ENCODE measurements around the gene HLA-DRA. TPM values are rescaled to one million over a fixed set of nuclear protein-coding genes. Genes with fewer than 3 reads are reported as not detected.

Gene HLA-DRA
- 0.45 TPM in 1 of 2 replicates, not detected in the other for total RNA-seq (ENCODE audit: low replicate concordance)

DNA sequence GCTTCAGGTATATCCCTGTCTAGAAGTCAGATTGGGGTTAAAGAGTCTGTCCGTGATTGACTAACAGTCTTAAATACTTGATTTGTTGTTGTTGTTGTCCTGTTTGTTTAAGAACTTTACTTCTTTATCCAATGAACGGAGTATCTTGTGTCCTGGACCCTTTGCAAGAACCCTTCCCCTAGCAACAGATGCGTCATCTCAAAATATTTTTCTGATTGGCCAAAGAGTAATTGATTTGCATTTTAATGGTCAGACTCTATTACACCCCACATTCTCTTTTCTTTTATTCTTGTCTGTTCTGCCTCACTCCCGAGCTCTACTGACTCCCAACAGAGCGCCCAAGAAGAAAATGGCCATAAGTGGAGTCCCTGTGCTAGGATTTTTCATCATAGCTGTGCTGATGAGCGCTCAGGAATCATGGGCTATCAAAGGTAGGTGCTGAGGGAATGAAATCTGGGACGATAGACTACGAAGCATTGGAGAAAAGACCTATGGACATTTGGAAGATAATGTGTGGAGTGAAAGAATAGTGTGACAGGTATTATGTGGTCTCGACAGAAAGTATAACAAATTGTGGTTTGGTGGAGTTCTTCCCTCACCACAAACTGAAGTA lies at the start of gene HLA-DRA:
HLA-DRA (plus strand) TSS at position 286 of the 613 bp plus-strand sequence; CDS start at position 350, 64 bp downstream.
- H3K4me3 ChIP-seq (ENCODE audit: low read depth, low read length): no peak within 1 kb of the TSS
- no peak for TF ChIP-seq CTCF (IDR thresholded peaks at IDR 0.05; ENCODE audit: insufficient read depth, low read length)
- DNase-seq (ENCODE audit: low read depth): peak; percentile 57

DNA sequence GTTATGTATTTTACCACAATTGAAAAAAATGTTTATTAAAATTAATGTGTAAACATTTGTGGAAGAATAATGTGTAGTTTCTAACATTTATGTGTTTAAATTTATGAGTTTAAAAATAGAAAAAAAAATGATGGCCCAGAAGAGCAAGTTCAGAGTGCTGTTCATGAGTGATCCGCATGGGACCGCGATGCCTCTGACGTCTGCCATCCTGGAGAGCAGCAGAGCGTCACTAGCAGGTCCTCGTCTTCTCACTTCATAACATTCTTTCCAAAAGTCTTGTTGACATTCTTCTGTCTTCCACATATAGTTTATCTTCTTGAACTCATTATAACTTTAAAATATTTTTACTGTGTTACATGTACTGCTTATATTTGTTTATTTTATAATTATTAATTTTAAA lies 48.2 kb upstream of the HLA-DRA start:
- TF ChIP-seq CTCF (IDR thresholded peaks at IDR 0.05; ENCODE audit: insufficient read depth, low read length): no peak
- DNase-seq (ENCODE audit: low read depth): no peak
- no peak overlapping the region for H3K4me3 ChIP-seq (ENCODE audit: low read depth, low read length)

DNA sequence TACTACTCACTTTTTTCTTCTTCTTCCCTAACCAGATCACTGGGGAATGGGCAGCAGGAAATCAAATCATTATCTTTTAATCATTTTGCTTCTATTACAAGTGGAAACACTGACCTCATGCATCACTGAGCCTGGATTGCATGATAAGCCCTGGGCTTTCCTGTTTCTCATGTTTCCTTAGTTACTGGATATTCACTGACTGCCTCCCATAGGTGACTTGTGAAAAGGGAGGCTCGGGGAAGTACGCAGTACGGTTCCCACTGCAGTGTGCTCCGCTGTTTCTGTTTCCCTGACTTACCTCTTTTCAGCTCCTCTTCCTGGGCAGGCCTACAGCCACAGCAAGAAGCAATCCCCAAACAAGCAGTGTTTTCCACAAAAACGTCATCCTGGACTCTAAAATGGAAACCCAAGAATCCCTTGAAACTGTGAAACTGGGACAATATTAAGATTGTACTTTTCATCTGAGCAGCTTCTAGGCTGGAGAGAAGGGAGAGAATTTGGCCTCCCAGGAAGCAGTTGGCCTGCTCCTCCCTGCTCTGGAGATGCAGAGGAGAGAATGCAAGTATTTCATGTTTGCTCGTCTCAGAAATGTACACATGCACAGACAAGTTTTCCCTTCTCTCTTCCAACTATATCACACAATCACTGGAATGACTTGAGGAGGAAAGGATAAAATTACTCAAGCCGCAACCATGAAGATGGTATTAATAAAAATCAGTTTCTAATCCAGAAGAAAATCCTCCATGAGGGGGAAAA lies 45.8 kb upstream of the HLA-DRA start:
- DNase-seq (ENCODE audit: low read depth): peak; percentile 9
- H3K4me3 ChIP-seq (ENCODE audit: low read depth, low read length): no peak overlapping the region
- TF ChIP-seq CTCF (IDR thresholded peaks at IDR 0.05; ENCODE audit: insufficient read depth, low read length): no peak

DNA sequence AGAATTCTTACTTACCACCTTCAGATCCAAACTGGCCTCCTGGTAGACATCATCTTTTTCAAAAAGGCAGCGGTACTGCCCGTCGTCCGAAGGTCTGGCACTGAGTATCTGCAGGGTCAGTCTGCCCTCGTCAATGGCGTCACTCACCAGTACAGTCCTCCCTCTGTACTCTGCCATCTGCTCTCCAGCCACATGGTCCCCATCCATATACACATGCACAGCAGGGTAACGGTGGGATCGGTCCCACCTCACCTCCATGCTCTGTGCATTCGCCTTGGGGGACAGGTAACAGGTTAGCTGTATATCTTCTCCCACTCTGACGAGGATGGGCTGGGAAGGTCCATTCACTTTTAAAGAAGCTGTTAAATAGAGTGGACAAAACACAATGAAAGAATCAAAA lies 43.7 kb upstream of the HLA-DRA start:
- no peak for TF ChIP-seq CTCF (IDR thresholded peaks at IDR 0.05; ENCODE audit: insufficient read depth, low read length)
- H3K4me3 ChIP-seq (ENCODE audit: low read depth, low read length): no peak overlapping the region
- DNase-seq (ENCODE audit: low read depth): no peak

DNA sequence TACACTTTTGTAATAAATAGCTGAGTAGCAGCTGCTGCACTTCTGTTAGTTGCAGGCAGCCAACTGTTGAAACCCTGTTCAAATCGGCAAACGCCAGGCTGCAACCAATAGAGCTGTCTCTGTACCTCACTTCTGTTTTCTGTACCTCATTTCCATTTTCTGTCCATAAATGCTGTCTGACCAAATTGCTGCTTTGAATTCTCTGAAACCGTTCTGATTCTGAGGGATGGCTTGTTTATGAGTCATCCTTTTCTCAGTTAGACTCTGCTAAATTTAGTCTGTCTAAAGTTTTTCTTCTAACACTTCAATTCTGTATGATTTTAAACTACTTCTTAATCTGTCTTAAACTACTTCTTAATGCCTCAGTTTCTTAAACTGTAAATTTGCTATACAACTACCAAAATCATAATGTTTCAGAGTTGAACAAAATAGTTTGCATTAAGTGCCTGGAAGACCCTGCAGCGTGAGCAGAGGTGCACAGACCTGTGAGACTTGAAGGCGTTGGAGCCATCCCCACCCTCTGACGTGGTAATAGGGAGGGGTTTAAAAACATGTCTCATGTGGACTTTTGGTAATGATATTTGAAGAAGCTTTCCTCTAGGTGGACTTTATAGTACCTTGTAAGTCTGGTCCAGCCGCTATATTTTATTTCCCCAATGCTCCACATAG lies 42.3 kb upstream of the HLA-DRA start:
- no peak for TF ChIP-seq CTCF (IDR thresholded peaks at IDR 0.05; ENCODE audit: insufficient read depth, low read length)
- H3K4me3 ChIP-seq (ENCODE audit: low read depth, low read length): no peak overlapping the region
- no peak for DNase-seq (ENCODE audit: low read depth)

GRCh38 chr6:32401284-32401963 lies 38.3 kb upstream of the HLA-DRA start:
- TF ChIP-seq CTCF (IDR thresholded peaks at IDR 0.05; ENCODE audit: insufficient read depth, low read length): no peak
- H3K4me3 ChIP-seq (ENCODE audit: low read depth, low read length): no peak overlapping the region
- DNase-seq (ENCODE audit: low read depth): no peak
